GM19452 (cell line): Measurements from ENCODE around the gene SCCPDH.
"Not testable (repeated sequence)": the region's sequence is repeated elsewhere in the genome, so short reads cannot be mapped to it uniquely, and the experiment has no call there.

Experiments used
- ATAC-seq: cut with Tn5 transposase; IDR thresholded peaks from one replicate; pipeline ENCODE4 v1.9.1; 2021; ENCODE audit not compliant: unreplicated experiment

The SCCPDH gene

DNA sequence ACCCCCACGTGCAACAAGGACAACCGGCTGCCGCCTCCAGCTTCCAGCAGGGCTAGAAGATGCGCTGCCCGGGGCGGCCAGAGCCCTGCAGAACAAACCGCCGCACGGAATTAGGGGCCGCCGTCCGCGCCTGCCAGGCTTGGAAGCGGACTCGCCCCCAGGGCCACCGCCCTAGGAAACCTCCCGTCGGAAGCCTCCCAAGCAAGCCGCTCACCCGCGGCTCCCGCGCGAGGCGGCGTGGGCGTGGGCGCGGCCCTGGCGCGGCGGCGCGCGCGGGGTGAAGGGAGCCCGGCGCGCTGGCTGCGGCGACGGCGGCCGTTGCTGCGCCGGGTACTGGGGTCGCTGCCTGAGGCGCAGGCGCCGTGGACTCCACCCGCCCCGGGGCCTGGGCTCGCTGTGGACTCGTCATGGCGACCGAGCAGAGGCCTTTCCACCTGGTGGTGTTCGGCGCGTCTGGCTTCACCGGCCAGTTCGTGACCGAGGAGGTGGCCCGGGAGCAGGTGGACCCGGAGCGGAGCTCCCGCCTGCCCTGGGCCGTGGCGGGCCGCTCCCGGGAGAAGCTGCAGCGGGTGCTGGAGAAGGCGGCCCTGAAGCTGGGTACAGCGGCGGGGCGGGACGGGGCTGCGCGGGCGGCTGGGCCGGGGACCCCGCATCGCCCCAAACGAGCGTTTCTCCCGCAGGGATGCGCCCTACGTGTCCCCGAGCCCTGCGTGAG lies at the start of gene SCCPDH:
Gene SCCPDH (plus strand): TSS at position 394 of the 715 bp plus-strand sequence. CDS start 14 bp downstream, at position 408.
- peak; percentile 92 for ATAC-seq

DNA sequence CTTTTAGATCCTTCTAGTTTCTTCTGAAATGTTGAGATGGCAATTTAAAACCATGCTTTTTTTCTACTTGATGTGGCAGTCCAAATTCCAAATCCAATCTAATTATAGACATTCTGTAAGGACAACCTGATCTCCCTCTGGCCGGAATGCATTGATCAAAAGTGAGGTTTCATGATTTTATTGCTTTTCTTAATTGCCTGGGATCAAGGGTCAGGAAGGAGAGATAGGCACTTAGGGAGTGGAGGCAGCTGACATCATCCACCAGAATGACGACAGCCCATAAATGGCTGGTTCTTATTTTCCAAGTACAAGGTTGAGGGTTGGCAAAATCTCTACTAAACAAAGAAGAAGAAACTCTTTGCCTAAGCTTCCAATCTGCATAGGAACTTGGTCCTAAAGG lies 46.4 kb upstream of the SCCPDH start:
- no peak for ATAC-seq

DNA sequence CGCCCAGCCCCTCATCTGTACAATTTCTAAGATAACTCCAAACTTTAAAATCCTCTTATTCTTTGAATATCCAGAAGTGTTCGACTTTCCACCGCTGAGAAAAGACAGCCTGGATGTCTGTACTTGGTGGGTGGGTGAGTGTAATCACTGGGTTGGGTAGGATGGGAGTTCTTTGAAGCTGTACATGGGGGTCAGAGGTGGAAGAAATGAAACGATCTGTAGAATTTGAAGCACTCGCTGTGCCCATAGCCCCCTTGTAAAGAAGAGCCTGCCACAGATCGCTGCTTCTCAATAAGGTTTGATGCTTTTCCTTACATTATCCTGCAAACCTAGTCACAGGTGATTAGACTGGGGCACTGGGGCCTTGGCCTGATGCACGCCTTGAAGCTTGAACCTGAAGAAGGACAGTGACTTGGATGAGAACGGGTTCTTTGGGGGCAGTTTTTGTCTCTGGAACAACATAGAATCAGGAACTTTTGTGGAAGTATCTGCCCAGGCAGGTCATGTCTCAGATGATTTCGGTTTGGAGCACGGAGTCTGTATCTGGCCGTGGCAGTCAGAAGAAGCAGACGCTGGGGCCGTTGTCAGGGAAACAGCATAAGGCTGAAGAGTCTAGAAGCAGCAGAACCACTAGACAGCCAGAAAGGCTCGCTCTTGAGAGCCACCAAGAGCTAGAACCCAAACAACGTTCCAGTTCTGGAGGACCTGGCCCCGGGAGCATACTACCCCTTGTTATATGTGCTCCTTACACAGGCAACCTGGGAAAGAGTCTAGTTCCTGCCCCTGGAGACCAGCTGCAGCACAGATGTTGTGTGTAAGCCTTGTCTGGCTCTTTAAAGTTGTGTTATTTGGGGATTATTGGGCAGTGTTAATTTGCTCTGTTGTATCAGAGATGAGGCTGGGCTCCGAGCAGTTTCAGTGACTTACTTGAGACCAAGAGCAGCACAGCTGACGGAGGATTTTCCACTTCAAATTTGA lies 45.1 kb upstream of the SCCPDH start:
- no peak for ATAC-seq

DNA sequence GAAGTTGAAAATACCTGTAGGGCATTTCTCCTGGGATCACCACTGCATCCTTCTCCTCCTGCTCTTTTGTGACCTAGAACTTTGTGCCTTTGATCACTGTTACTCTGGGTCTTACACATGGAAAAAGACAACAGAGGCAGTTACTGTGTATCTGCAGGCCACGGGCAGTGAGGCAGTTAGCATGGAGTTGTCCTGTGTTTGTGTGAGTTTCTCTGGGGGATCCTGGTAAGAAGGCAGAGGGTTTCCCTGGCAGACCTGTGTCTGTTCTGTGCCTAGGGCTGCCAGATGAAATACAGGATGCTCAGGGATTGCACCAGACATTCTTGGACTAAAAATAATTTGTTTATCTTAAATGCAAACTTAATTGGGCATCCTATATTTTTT lies 44.4 kb upstream of the SCCPDH start:
- no peak for ATAC-seq

- no peak for ATAC-seq
Measured at GRCh38 chr1:246680190-246680589, 44.0 kb upstream of the SCCPDH start.

DNA sequence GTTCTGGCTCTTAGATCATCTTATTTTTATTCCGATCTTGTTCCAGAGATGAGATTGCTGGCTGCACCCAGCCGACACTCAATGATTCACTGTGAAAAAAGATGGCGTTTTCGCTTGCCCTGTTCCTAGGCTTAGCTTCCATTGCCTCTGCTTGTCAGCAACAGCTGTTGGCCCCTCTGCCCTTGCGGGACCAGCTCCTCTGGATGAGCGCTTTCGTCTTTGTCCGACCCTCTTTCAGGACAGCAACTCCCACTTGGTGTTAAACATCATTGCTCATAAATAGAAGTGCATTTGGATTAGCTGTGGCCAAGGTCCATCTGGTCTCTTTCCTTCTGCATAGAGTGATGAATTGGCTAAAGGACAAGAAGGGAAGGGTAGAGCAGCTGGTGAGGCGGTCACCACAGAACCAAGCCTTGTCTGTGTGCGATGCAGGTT lies 43.5 kb upstream of the SCCPDH start:
- ATAC-seq = no peak

DNA sequence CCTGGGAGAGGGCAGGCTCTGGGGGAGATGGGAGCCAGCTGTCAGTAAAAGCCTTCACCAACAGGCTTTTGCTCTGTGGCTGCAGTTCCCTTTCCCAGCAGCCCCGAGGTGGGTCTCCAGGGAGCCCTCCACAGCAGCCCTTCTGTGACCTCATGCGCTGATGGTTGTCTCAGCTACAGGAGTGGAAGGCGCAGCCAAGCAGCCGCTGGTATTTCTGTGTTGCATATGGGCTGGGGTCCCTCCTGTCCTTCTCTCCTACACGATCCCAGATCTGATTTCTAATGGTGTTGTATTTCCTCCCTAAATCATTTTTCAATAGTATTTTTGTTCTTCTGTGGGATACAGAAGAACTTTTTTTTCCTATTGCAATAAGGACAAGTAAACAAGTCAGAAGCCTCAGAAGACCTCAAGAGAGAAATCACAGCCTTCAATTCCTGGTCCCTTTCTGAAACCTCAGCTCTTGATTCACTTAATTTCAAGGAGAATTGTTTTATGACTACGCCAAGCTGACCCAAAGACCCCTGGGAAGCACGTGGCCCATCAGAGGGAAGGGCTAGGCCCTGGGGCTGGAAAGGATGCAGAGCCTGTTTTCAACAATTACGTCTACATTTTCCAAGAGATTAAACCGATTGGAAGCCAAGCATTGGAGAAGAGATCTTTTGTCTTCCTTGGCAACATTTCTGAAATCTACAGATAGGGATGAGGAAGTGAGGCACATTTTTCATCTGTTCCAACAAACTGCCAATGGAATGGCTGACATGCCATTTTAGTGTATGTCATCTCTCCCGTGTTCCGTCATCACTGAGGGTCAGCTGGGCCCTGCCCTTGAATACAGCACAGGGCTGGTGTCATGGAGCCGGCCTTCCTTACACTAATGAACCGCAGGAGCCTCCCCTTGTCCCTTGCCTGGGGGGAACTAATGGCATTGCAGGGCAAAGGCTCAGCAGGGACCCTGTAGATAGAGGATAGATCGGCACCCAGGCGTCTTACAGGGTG lies 42.0 kb upstream of the SCCPDH start:
- ATAC-seq = no peak

- no peak for ATAC-seq
Measured at GRCh38 chr1:246683521-246683920, 40.7 kb upstream of the SCCPDH start.

- no peak for ATAC-seq
Measured at GRCh38 chr1:246687002-246687401, 37.2 kb upstream of the SCCPDH start.

GRCh38 chr1:246689409-246690008 lies 34.7 kb upstream of the SCCPDH start:
- ATAC-seq = peak; percentile 94

- no peak for ATAC-seq
Measured at GRCh38 chr1:246690100-246690499, 34.1 kb upstream of the SCCPDH start.

GRCh38 chr1:246691622-246692495 lies 32.4 kb upstream of the SCCPDH start:
- ATAC-seq = no peak

GRCh38 chr1:246694213-246694895 lies 29.9 kb upstream of the SCCPDH start:
- not testable (repeated sequence) for ATAC-seq

DNA sequence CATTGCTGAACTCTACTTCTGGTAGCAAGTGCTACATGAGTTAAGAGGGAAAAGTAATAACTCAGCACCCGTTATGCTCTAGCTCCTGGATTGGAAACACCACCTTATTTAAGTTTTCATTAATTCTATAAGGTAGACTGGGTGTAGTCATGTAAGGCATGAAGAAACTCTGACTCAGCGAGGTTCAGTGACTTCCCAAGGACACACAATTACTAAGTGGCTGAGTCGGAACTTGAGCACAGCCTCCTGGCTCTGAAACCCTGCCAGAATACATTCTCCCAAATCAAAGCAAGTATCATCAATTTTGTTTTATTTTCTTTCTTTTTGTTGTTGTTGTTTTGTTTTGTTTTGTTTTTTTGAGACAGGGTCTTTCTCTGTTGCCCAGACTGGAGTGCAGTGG lies 29.1 kb upstream of the SCCPDH start:
- no peak for ATAC-seq

DNA sequence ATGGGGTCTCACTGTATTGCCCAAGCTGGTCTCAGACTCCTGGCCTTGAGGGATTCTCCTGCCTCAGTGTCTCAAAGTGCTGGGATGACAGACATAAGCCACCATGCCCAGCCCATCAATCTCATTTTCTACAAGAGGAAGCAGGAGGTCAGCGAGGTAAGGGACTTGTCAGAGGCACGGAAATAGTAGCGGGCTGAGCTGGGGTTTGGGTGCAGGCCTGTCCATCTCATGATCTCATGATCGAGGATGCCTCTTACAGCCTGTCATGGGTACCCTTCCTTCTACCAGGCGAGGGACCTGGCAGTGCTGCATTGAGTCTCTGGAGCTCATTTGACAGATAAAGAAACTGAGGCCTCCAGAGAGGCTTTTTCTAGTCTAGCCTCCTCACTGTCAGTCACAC lies 28.5 kb upstream of the SCCPDH start:
- no peak for ATAC-seq

DNA sequence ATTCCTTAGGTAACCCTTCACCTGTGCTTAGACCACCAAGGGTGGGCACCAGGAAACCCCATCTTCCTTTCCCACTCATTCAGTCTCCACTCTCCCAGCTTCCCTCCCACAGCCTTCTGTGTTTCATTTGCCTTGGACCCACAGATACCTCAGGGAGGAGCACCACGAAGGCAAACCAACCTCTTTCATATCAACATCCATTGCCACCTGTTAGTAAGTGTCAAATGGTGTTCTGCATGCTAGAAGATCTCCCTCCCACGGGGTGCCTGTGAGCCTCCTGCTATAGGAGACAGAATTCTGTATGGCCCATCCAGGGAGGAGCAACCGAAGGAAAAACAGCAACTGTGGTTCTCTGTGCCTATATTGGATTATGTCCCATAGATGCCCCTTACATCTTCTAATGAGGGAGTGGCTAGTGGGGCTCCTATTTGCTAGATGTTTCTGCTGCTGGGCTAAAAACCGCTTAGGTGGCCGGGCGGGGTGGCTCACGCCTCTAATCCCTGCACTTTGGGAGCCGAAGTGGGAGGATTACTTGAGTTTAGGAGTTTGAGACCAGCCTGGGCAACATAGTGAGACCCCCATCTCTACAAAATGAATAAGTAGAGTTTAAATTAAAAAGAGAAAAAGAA lies 25.6 kb upstream of the SCCPDH start:
- ATAC-seq = no peak

GRCh38 chr1:246699095-246699735 lies 25.0 kb upstream of the SCCPDH start:
- peak; percentile 99 for ATAC-seq

DNA sequence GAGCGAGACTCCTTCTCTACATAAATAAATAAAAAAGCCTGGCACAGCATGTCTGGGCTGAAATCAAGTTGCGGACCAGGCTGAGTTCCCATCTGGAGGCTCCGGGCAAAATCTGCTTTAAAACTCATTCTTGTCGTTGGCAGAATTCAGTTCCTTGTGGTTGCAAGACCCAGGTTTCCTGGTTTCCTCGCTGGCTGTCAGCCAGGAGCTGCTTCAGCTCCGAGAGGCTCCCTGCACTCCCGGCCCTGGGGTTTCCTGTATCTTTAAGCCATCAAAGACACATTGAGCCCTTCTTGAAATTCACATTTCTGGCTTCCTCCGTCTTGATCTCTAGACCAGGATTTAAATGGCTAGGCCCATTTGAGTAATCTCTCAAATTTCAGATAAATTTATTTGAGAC lies 20.6 kb upstream of the SCCPDH start:
- ATAC-seq = no peak
